Stimulated activated CD4-positive, alpha-beta T cell treated with anti-CD3 and anti-CD28 coated beads, Interleukin-12 subunit alpha, Interleukin-12 subunit beta, amount 100 ng/mL, for 24 hours (primary cell): Measurements from ENCODE around the gene SERINC5.

Source experiments
- DNase-seq, 2 experiments: peaks; one replicate each; pipeline ENCODE4 v3.0.0-alpha.2; 2020; ENCODE audit warnings: low read depth in 2 of 2

SERINC5 gene

DNA sequence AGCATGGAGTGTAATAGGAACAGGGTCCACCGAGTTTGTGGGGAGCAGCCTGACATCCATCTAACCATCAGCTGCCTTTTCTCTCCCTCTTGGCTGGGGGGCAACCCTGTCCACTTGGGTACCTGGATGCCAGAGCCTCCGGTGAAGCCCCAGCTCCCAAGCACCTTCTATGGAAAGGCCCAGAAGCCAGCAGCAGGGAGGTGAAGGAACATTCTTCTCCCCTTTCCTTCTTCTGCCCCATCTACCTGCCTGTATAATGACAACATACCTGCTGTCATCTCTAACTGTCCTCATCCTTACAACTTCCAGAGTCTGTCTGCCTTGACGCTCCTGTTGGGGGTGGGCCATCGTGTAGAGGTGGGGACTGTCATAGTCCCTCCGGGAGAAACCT lies 187.6 kb downstream of the SERINC5 start:
- no peak for DNase-seq

DNA sequence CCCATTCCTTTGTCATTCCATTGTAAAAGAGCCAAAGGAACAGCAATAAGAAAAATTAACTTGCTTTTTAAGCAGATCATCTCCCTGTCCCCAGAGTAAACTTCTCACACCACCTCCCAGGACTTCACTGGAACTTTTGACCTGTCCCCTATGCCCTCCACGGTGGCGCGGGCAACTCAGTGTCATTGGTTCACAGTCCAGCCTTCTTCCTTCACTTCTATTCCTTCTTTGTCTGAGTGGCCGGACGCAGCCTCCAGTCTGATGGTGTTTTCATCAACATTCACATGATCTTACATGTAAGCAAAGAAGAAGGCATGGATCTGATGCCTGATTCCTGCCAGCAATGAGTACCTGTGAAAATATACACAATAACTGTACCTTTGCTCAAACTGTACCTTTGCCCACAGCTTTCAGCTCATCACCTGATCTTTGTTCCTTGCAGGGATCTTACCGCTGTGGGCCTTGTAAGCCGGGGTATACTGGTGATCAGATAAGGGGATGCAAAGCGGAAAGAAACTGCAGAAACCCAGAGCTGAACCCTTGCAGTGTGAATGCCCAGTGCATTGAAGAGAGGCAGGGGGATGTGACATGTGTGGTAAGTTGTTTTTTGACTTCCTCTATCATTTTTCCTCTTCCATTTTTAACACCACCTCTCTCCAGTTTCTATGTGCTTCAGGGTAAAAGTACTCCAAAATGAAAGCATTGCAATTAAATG lies 188.2 kb downstream of the SERINC5 start:
- DNase-seq: no peak

DNA sequence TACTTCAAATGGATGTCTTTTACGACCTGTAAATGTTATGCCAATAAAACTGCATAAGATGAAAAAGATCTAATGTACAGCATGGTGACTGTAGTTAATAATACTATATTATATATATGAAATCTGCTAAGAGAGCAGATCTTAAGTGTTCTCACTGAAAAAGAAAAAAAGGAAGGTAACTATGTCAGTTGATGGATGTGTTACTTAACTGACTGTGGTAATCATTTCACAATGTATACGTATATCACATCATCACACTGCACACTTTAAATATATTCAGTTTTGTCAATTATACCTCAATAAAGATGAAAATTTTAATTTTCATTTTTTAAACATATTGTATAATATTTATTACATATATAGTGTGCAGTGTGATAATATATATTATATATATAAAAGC lies 188.8 kb downstream of the SERINC5 start:
- no peak for DNase-seq

DNA sequence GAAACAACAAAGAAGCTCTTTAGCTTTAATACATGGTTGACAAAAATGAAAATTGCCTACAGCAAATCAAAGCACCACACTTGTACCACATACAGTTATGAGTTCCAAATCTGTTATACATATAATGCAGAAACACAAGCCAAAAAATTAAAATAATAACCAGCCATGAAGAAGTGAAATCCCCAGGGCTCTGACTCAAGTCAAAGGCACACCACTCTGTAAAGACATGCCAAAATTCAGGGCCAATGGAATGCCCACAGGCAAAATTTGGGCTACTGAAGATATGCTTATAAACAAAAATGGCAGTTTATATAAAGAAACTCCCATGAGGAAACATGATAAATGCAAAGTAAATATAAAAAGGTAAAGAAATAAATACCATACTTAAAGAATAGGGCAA lies 191.7 kb downstream of the SERINC5 start:
- no peak for DNase-seq
